Stimulated activated CD4-positive, alpha-beta T cell treated with anti-CD3 and anti-CD28 coated beads, Interleukin-15, amount 100 ng/mL, for 1 hour (primary cell): ENCODE results near the gene CDNF.

Experiments used
- DNase-seq, 2 donors: peaks; one replicate each; pipeline ENCODE4 v3.0.0-alpha.2; 2020; ENCODE audit warnings: low read depth in 1 of 2, low spot score in 1 of 2

The CDNF gene

DNA sequence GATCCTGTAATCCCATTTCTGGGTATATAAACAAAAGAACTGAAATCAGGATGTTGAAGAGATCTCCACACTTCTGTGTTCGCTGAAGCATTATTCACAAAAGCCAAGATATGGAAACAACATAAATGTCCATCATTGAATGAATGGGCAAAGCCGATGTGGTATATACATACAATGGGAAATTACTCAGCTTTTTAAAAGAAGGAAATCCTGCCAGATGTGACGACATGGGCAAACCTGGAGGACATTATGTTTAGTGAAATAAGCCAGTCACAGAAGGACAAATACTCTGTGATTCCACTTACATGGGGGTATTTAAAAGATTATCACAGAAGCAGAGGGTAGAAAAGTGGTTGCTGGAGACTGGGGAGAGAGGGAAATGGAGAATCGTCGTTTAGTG, 39.2 kb downstream of the CDNF start:
- DNase-seq: no peak

DNA sequence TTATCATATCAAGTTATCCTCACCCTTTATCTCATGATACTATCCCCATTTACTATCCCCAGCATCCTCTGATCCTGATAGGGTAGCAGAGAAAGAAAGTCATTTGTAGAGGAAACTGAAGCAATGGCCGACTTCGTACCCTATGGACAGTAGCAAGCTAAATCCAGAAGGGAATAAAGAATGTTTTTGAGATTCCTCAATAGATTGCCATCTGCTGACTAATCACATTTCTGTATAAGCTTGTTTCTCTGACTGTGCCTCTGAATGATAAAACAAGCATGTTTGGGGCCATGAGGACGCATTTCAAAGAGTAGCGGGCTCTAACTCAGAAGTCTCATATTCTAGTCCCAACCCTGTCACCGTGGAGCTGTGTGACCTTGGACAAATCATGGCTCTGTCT, 49.9 kb downstream of the CDNF start:
- no peak for DNase-seq

DNA sequence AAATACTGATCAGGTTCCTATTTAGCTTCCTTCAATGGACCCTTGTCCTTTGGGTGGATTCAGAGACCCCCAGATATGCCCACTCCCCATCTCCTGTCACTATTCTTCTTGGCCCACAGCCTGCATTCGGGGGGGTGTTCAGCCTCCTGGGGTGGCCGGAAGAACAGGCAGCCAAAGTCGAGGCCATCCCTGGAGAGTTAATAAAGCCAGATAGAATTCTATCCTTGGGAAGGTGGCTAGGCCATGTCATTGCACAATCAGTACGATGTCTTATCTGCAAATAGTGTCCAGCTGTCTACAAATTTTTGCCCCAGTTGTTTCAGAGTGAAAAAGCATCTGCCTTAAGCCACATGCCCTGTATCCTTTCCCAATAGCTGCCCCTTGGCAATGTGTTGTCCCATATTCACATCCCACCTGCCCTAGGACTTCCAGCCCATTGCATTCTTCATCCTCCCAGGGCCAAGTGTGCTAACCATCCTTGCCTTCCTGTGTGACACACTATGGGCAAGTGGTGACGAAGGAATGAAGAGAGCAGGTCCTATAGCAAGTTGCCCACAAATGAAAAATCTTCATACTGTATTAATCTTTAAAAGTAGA, 53.3 kb downstream of the CDNF start:
- DNase-seq: no peak

DNA sequence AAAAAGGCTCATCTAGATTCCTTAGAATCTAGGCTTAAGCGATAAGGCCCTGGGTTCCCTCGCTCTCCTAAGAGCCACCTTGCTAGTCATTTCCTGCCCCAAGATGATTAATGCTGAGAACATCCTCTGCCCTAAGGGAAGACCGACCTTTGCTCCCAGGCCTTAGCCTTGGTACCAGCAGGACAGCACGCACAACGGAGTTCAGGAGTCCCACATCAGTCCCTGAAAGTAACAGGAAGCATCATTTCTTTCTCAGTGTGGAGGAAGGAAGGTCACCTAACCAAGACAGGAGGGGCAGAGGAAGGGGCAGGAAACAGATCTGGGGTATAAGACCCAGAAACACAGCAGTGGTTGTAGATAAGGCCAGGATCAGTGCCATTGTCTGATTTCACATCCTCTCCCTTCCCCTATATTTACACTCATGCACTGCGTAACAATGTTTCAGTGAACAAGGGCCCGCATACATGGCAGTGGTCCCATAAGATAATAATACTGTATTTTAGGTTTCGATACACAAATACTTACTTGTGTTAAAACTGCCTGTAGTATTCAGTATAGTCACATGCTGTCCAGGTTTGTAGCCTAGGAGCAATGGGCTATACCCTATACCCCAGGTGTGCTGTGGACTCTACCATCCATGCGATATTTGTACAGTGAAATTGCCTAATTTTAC, 55.0 kb downstream of the CDNF start:
- no peak for DNase-seq

- DNase-seq: no peak
These were observed 56.1 kb downstream of the CDNF start for GRCh38 chr10:14781763-14782162.

DNA sequence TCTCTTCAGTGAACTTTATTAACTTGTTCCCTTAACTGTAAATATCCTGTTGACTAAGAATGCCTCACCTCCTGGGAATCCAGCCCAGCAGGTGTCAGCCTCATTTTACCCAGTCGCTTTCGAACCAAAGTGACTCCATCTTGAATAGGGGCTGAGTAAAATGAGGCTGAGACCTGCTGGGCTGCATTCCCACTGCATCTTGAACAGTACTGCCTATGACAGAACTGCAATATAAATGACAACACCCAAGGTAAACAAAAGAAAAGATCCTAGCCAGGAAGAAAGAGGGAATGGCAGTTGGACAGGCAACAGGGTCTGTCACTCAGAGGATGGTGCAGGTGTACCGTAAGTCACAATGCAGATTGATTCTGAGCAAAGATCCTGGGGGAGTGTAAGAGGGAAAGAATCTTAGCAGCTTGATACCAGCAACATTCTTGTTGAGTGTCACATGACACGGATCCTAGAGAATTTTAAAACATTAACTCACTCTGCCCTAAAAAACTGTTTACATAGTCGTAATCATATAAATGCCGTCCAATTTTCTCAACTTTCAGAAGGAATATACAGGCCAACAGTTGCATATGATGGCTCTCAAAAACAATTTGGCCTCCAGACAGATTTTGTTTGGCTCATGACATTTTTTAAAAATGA, 58.7 kb downstream of the CDNF start:
- DNase-seq: no peak

DNA sequence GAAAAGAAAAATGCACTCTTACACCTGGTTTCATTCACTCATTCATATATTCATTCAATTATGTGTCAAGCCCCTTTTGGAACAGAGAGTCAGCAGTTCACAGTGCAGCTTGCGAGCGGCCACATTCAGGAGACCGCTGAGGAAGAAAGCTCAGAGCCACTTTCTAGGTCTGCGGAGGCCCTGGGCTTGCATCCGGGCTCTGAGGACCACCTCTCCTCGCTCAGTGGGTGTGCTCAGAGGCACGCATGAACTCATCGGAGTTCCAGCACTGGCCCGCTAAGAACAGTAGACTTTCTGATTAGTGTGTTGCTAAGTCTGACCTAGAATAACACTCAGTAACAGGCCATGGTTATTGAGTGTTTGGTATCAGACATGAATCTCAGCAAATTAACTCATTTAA, 61.3 kb downstream of the CDNF start:
- DNase-seq: no peak

- DNase-seq: no peak
These were observed 62.2 kb downstream of the CDNF start for GRCh38 chr10:14775656-14776055.

- no peak for DNase-seq
These were observed 63.0 kb downstream of the CDNF start, which contains the start of gene FAM107B for GRCh38 chr10:14774797-14775196. FAM107B (minus strand) TSS chr10:14774897; CDS start chr10:14774663, 234 bp downstream.

DNA sequence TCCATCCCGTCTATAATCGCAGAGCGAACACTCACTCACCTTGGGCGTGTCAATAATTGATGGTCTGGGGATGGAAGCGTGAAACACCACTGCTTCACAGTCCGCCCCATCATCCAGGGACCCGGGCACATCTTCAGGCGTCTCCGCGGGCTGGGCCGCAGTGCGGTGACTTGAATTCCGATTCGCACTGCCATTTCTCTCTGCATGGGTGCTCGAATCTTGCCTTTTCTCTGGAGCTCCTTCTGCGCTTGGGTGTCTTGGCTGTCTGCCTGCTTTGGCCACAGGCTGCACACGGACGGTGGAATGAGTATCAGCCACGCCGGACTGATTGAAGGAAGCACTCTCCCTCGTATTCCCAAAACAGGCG, 63.6 kb downstream of the CDNF start:
- no peak for DNase-seq

GRCh38 chr10:14773551-14774213, 64.2 kb downstream of the CDNF start:
- DNase-seq: no peak

DNA sequence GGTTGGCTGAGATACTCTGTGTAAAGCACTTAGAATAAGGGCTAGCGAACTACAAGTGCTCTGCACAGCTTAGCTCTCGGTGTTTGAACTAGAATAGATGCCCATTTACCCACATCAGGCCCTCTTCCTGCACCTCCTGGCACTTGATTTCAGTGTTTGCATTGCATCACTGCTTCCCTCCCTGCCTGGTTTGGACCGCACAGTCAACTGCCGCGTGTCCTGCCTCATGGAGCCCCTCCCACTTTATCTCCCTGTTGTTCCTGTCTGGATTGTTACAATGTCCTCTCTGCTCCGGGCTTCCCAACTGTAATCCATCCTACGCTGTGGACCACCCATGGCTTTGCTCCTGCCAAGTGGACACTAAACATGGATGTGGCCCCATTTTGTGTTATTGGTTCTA, 65.4 kb downstream of the CDNF start:
- no peak for DNase-seq

DNA sequence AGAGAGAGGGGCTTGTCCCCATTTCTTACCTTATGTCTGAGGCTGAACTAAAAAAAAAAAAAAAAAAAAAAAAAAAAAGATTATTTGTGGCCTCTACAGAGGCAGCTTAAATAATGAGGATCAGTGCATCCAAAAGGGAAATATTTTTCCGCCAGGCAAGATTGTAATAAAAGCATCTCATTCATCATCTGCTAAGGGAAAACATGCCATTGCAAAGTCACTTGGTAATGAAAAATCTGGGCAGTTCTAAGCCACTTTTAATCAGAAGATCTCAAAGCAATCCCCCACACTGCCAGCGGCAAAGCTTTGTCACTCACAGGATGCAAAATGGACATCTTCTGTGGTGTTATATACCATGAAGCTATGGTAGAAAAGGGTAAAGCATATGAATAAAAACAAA, 66.9 kb downstream of the CDNF start:
- DNase-seq: no peak
